HG02642 (cell line): Measurements from ENCODE around the gene DHRSX.
"Not testable (repeated sequence)": the region's sequence is repeated elsewhere in the genome, so short reads cannot be mapped to it uniquely, and the experiment has no call there.

Experiments used
- ATAC-seq: cut with Tn5 transposase; IDR thresholded peaks from one replicate; pipeline ENCODE4 v1.9.1; 2021; ENCODE audit warnings: mild to moderate bottlenecking; ENCODE audit not compliant: unreplicated experiment, poor library complexity

Gene DHRSX

DNA sequence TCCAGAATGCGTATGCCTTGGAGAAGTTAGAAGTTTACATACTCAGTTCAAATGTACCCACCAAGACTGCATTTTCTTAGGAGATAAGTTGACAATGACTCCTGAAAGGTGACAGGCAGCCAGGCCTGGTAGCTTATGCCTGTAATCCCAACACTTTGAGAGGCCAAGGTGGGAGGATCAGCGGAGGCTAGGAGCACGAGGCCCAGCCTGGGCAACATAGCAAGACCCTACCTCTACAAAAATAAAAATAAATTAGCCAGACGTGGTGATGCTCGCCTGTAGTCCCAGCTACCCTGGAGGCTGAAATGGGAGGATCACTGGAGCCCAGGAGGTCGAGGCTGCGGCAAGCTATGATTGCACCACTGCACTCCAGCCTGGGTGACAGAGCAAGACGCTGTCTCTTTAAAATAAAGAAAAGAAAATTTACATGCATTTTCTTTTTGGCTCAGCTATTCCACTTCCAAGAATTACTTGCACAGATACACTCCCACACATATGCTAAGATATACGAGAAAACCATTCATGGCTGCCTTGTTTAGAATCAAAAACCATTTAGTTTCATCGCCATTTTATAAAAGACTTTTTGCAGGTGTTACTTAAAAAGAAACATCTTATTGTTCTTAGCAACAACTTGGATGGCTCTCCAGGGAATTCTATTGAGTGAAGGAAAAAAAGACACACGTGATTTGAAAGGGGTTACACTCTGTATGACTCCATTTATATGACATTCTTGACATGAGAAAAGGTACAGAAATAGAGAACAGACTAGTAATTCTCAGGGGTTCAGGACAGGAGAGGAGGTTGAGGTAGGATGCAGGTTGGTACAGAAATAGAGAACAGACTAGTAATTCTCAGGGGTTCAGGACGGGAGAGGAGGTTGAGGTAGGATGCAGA, 66.3 kb downstream of the DHRSX start:
- no peak for ATAC-seq

- no peak for ATAC-seq
Measured at GRCh38 chrX:2432298-2432863, 68.4 kb downstream of the DHRSX start.

GRCh38 chrX:2430265-2430825, 70.4 kb downstream of the DHRSX start:
- ATAC-seq: no peak

DNA sequence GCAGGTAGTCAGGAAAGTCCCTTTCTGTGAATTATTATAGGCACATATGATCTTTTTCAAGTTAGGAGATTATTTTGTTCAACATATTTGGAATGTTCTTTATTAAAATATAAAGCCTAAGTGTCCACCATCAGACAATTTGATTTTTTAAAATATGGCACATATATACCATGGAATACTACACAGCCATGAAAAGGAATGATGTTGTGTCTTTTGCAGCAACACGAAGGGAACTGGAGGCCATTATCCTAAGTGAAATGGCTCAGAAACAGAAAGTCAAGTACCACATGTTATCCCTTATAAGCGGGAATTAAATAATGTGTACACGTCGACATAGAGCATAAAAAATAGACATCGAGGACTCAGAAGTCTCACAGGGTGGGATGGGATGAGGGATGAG, 73.0 kb downstream of the DHRSX start:
- no peak for ATAC-seq

- ATAC-seq: no peak
Measured at GRCh38 chrX:2427147-2427546, 73.6 kb downstream of the DHRSX start.

DNA sequence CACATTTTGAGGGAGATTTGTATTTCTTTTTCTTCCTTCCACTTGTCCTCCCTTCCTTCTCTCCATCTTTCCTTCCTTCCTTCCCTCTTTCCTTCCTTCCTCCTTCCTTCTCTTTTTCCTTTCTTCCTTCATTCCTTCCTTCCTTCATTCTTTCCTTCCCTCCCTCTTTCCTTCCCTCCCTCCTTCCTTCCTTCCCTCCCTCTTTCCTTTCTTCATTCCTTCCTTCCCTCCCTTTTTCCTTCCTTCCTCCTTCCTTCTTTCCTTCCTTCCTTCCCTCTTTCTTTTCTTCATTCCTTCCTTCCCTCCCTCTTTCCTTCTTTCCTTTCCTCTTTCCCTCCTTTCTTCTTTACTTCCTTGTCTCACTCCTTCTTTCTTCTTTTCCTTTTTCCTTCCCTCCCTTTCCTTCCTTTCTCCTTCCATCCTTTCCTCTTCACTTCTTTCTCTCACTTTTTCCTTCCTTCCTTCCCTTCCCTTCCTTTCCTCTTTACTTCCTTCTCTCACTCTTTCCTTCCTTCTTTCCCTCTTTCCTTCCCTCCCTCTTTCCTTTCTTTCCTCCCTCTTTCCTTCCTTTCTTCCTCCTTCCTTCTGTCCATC, 74.4 kb downstream of the DHRSX start:
- ATAC-seq: no peak

GRCh38 chrX:2425286-2426071, 75.3 kb downstream of the DHRSX start:
- no peak for ATAC-seq

GRCh38 chrX:2424317-2424716, 76.5 kb downstream of the DHRSX start:
- no peak for ATAC-seq

DNA sequence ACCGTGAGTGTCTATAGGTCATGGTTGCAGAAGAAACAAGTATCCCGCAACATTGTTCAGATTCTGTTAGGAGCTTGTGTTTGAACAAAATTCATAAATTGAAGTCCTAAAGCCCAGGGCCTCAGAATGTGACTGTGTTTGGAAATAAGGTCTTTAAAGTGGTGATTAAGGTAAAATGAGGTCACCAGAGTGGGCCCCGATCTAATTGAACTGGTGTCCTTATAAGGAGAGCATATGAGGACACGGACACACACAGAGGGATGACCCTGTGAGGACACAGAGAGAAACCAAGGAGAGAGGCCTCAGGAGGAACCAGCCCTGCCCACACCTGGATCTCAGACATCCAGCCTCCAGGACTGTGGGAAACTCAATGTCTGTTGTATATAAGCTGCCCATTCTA, 76.9 kb downstream of the DHRSX start:
- no peak for ATAC-seq

DNA sequence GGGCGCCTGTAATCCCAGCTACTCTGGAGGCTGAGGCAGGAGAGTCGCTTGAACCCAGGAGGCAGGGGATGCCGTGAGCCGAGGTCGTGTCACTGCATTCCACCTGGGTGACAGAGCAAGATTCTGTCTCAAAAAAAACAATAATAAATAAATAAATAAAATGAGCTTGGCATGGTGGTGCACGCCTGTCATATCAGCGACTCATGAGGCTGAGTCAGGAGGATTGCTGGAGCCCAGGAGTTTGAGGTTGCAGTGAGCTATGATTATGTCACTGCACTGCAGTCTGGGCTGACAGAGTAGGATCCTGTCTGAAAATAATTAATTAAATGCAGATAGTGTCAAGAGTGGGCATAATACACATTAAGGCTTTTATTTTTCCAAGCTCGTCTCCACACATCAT, 77.5 kb downstream of the DHRSX start:
- no peak for ATAC-seq

DNA sequence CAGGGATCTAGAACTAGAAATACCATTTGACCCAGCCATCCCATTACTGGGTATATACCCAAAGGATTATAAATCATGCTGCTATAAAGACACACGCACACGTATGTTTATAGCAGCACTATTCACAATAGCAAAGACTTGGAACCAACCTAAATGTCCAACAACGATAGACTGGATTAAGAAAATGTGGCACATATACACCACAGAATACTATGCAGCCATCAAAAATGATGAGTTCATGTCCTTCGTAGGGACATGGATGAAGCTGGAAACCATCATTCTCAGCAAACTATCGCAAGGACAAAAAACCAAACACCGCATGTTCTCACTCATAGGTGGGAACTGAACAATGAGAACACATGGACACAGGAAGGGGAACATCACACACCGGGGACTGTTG, 81.4 kb downstream of the DHRSX start:
- ATAC-seq: not testable (repeated sequence)

DNA sequence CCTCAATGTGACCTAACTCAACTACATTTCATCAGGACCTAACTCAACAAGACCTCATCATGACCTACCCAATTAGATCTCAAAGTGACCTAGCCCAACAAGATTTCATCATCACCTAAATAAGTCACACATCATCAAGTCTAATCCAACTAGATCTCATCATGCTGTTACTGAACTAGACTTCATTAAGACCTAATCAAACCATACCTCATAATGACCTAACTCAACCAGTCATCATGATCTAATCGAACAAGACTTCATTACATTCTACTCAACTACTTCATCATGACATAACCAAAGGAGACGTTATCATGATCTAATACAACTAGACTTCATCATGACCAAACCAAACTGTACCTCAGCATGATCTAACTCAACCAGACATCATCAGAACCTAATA, 82.8 kb downstream of the DHRSX start:
- no peak for ATAC-seq

DNA sequence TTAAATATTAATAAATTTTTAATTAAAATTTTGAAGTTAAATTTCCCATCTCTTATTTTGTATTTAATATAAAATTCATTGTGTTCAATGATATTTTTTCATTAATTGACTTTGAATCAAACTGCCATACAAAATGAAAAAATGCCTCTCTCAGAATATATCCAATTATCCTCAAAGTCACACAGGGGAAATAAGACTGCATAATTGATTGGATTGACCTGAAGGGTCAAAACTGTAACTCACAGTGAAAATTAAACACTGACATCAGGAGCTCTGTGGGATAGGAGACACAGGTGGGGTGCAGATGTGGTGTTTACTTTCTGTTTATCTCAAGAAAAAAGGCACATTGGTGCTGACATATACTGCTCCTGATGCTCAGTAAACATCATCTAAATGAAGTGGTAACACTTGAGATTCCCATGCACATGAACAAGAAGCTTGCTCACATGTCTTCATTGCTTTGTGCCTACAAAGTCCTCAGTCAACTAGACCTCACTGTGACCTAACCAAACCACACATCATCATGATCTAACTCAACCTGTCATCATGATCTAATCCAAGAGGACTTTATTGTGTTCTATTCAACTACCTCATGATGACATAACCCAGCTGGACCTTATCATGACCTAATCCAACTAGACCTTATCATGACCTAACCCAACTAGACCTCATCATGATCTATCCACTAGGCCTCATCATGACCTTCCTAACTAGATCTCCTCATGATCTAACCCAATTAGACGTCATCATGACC, 83.7 kb downstream of the DHRSX start:
- ATAC-seq: no peak

DNA sequence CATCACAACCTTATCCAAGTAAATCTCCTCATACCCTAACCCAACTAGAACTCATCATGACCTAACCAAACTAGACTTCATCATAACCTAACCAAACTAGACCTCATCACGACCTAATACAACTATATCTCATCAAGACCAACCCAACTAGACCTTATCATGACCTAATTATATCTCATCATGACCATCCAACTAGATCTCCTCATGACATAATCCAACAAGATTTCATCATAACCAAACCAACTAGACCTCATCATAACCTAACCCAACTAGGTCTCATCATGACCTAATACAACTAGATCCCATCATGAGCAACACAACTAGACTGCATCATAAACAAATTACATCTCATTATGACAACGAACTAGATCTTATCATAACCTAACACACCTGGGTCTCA, 86.4 kb downstream of the DHRSX start:
- ATAC-seq: no peak

DNA sequence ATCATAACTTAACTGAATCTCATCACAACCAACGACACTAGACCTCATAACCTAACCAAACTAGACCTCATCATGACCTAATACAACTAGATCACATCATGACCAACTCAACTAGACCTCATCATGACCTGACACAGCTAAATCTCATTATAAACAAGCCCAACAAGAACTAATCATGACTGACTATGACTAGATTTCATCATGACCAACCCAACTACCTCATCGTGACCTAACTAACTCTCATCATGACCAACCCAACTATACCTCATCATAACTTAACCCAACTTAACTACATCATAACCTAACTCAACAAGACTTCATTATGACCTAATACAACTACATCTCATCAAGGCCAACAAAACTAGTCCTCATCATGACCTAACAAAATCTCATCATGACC, 86.8 kb downstream of the DHRSX start:
- no peak for ATAC-seq

DNA sequence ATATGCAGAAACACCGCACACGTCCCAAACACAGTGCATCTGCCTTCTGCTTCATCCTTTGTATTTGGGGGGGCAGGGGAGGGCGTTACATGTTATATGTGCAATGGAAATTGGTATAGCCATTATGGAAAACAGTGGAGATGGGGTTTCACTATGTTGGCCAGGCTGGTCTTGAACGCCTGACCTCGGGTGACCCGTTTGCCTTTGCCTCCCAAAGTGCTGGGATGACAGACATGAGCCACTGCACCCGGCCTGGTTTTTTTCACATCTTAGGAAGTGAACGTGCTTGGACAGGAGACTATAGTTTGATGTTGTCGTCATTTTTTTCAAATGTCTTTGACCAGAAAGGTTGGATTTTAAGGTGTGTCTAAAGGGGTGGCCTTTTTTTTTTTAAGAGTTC, 88.6 kb downstream of the DHRSX start:
- no peak for ATAC-seq

GRCh38 chrX:2410279-2411020, 90.3 kb downstream of the DHRSX start:
- ATAC-seq: no peak

DNA sequence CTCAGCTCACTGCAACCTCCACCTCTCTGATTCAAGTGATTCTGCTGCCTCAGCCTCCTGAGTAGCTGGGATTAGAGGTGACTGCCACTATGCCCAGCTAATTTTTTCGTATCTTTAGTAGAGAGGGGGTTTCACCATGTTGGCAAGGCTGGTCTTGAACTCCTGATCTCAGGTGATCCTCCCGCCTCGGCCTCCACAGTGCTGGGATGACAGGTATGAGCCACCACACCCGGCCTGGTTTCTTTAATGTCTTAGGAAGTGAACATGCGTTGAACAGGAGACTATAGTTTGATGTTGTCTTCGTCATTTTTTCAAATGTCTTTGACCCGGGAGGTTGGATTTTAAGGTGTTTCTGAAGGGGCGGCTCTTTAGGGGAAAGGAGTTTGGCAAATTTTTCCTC, 91.0 kb downstream of the DHRSX start:
- ATAC-seq: no peak

DNA sequence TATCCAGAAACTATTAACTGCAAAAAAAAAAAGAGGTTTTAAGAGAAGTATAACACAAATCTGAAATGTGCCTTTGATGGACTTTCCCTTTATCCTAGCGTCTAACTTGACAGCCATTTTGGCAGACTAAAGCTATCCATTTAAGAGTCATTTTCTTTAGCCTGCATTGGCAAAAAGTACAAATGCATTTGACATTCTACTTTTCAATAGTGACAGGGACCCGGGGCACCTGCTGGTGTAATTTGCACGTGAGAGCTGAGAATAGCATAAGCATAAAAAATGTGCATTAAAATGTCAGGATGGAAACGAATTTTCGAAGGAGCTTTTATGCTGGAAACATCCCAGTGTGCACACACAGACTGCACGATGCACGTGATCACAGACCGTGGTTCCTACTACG, 91.9 kb downstream of the DHRSX start:
- ATAC-seq: no peak
